WTC11 (cell line): Measurements from ENCODE around the gene SGSH. TPM values are rescaled to one million over a fixed set of nuclear protein-coding genes. Genes with fewer than 3 reads are reported as not detected.

ENCODE experiments used
- ATAC-seq: fragments of 200-7000 bp; cut with Tn5 transposase; 2 replicates; pipeline ENCODE4 v1.10.0; 2021; ENCODE audit warnings: mild to moderate bottlenecking, moderate library complexity
- CTCF ChIA-PET: fragments of 300-600 bp; sonication (Branson Sonifier 250); formaldehyde crosslinking; loops from one replicate; lab custom pipeline; 2021; ENCODE audit warnings: antibody characterized with exemption; lab: Charles Lee
- POLR2A ChIA-PET: fragments of 350-600 bp; sonication (Branson Sonifier 250); formaldehyde crosslinking; loops from one replicate; lab custom pipeline; 2021; ENCODE audit warnings: antibody characterized with exemption; lab: Charles Lee
- DNase-seq: peaks from one replicate; pipeline ENCODE4 v3.0.0; 2021; ENCODE audit warnings: low spot score
- H3K27ac Mint-ChIP-seq: 2 replicates; pipeline ENCODE4 v1.8.0; 2021; ENCODE audit warnings: mixed read lengths
- H3K27me3 Mint-ChIP-seq: 2 replicates; pipeline ENCODE4 v1.8.0; 2021; ENCODE audit warnings: low read depth, mild to moderate bottlenecking, moderate library complexity, mixed read lengths
- H3K36me3 Mint-ChIP-seq: 2 replicates; pipeline ENCODE4 v1.8.0; 2021; ENCODE audit warnings: mixed read lengths
- H3K4me1 Mint-ChIP-seq: 2 replicates; pipeline ENCODE4 v1.8.0; 2022; ENCODE audit warnings: mixed read lengths
- H3K4me3 Mint-ChIP-seq: 2 replicates; pipeline ENCODE4 v1.8.0; 2021; ENCODE audit warnings: mild to moderate bottlenecking, moderate library complexity, mixed read lengths
- H3K9me3 Mint-ChIP-seq: 2 replicates; pipeline ENCODE4 v1.8.0; 2021; ENCODE audit warnings: mixed read lengths
- CTCF ChIP-seq: fragments of 200-600 bp; IDR thresholded peaks from 2 replicates; pipeline ENCODE4 v1.8.0; 2022; ENCODE audit warnings: antibody characterized with exemption
- ESRRA ChIP-seq: sonication (generic); formaldehyde crosslinking; IDR thresholded peaks from 2 replicates; pipeline ENCODE4 v1.8.1; 2022; ENCODE audit warnings: mild to moderate bottlenecking, missing genetic modification reagents, borderline replicate concordance
- ETV6 ChIP-seq: sonication (generic); formaldehyde crosslinking; IDR thresholded peaks from 2 replicates; pipeline ENCODE4 v1.8.1; 2022; ENCODE audit warnings: mild to moderate bottlenecking, missing genetic modification reagents
- FOXP4 ChIP-seq: sonication (generic); formaldehyde crosslinking; IDR thresholded peaks from 2 replicates; pipeline ENCODE4 v1.8.0; 2022; ENCODE audit warnings: mild to moderate bottlenecking, missing genetic modification reagents
- JUN ChIP-seq: sonication (generic); formaldehyde crosslinking; IDR thresholded peaks from 2 replicates; pipeline ENCODE4 v1.8.0; 2023; ENCODE audit warnings: mild to moderate bottlenecking, missing genetic modification reagents
- PRRX2 ChIP-seq: fragments of 250-450 bp; sonication (Bioruptor Pico); IDR thresholded peaks from 2 replicates; pipeline ENCODE4 v1.8.0; 2021; ENCODE audit warnings: mild to moderate bottlenecking
- USF2 ChIP-seq: sonication (generic); formaldehyde crosslinking; IDR thresholded peaks from 2 replicates; pipeline ENCODE4 v1.8.1; 2023; ENCODE audit warnings: mild to moderate bottlenecking, missing genetic modification reagents, moderate library complexity
- ZNF219 ChIP-seq: sonication (generic); formaldehyde crosslinking; IDR thresholded peaks from 2 replicates; pipeline ENCODE4 v1.8.0; 2023; ENCODE audit warnings: missing genetic modification reagents, mild to moderate bottlenecking, borderline replicate concordance
- ZNF396 ChIP-seq: fragments of 250-450 bp; sonication (Bioruptor Pico); IDR thresholded peaks from 2 replicates; pipeline ENCODE4 v1.8.0; 2021; ENCODE audit warnings: mild to moderate bottlenecking, moderate library complexity, borderline replicate concordance
- total RNA-seq: library from RNA; stranded (reverse); gene quantifications from 3 replicates; pipeline ENCODE4 v1.2.3, GENCODE V29; 2021
- TF ChIP-seq, protein P1 (sequence below): sonication (generic); formaldehyde crosslinking; IDR thresholded peaks from 2 replicates; pipeline ENCODE4 v1.8.1; 2023; ENCODE audit warnings: mild to moderate bottlenecking, missing genetic modification reagents, borderline replicate concordance
- TF ChIP-seq, protein P2 (sequence below): sonication (generic); formaldehyde crosslinking; IDR thresholded peaks from 2 replicates; pipeline ENCODE4 v1.8.0; 2022; ENCODE audit warnings: missing genetic modification reagents
- TF ChIP-seq, protein P3 (sequence below): sonication (generic); formaldehyde crosslinking; IDR thresholded peaks from 2 replicates; pipeline ENCODE4 v1.8.0; 2023; ENCODE audit warnings: mild to moderate bottlenecking, missing genetic modification reagents
- TF ChIP-seq, protein P4 (sequence below): sonication (generic); formaldehyde crosslinking; IDR thresholded peaks from 2 replicates; pipeline ENCODE4 v1.8.1; 2023; ENCODE audit warnings: mild to moderate bottlenecking, missing genetic modification reagents

Gene SGSH
- total RNA-seq, 1 experiment from 2014 or later, result 27.7 TPM

GRCh38 chr17:80248894-80249710, 29.0 kb upstream of the SGSH start (continued):
- TF ChIP-seq, protein P1, sequence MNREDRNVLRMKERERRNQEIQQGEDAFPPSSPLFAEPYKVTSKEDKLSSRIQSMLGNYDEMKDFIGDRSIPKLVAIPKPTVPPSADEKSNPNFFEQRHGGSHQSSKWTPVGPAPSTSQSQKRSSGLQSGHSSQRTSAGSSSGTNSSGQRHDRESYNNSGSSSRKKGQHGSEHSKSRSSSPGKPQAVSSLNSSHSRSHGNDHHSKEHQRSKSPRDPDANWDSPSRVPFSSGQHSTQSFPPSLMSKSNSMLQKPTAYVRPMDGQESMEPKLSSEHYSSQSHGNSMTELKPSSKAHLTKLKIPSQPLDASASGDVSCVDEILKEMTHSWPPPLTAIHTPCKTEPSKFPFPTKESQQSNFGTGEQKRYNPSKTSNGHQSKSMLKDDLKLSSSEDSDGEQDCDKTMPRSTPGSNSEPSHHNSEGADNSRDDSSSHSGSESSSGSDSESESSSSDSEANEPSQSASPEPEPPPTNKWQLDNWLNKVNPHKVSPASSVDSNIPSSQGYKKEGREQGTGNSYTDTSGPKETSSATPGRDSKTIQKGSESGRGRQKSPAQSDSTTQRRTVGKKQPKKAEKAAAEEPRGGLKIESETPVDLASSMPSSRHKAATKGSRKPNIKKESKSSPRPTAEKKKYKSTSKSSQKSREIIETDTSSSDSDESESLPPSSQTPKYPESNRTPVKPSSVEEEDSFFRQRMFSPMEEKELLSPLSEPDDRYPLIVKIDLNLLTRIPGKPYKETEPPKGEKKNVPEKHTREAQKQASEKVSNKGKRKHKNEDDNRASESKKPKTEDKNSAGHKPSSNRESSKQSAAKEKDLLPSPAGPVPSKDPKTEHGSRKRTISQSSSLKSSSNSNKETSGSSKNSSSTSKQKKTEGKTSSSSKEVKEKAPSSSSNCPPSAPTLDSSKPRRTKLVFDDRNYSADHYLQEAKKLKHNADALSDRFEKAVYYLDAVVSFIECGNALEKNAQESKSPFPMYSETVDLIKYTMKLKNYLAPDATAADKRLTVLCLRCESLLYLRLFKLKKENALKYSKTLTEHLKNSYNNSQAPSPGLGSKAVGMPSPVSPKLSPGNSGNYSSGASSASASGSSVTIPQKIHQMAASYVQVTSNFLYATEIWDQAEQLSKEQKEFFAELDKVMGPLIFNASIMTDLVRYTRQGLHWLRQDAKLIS (CRISPR knock-in tag), result no peak
- TF ChIP-seq CTCF (no peak), FOXP4 (no peak)
- TF ChIP-seq, protein P2, sequence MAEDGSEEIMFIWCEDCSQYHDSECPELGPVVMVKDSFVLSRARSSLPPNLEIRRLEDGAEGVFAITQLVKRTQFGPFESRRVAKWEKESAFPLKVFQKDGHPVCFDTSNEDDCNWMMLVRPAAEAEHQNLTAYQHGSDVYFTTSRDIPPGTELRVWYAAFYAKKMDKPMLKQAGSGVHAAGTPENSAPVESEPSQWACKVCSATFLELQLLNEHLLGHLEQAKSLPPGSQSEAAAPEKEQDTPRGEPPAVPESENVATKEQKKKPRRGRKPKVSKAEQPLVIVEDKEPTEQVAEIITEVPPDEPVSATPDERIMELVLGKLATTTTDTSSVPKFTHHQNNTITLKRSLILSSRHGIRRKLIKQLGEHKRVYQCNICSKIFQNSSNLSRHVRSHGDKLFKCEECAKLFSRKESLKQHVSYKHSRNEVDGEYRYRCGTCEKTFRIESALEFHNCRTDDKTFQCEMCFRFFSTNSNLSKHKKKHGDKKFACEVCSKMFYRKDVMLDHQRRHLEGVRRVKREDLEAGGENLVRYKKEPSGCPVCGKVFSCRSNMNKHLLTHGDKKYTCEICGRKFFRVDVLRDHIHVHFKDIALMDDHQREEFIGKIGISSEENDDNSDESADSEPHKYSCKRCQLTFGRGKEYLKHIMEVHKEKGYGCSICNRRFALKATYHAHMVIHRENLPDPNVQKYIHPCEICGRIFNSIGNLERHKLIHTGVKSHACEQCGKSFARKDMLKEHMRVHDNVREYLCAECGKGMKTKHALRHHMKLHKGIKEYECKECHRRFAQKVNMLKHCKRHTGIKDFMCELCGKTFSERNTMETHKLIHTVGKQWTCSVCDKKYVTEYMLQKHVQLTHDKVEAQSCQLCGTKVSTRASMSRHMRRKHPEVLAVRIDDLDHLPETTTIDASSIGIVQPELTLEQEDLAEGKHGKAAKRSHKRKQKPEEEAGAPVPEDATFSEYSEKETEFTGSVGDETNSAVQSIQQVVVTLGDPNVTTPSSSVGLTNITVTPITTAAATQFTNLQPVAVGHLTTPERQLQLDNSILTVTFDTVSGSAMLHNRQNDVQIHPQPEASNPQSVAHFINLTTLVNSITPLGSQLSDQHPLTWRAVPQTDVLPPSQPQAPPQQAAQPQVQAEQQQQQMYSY (CRISPR knock-in tag), result no peak
- TF ChIP-seq, protein P3, sequence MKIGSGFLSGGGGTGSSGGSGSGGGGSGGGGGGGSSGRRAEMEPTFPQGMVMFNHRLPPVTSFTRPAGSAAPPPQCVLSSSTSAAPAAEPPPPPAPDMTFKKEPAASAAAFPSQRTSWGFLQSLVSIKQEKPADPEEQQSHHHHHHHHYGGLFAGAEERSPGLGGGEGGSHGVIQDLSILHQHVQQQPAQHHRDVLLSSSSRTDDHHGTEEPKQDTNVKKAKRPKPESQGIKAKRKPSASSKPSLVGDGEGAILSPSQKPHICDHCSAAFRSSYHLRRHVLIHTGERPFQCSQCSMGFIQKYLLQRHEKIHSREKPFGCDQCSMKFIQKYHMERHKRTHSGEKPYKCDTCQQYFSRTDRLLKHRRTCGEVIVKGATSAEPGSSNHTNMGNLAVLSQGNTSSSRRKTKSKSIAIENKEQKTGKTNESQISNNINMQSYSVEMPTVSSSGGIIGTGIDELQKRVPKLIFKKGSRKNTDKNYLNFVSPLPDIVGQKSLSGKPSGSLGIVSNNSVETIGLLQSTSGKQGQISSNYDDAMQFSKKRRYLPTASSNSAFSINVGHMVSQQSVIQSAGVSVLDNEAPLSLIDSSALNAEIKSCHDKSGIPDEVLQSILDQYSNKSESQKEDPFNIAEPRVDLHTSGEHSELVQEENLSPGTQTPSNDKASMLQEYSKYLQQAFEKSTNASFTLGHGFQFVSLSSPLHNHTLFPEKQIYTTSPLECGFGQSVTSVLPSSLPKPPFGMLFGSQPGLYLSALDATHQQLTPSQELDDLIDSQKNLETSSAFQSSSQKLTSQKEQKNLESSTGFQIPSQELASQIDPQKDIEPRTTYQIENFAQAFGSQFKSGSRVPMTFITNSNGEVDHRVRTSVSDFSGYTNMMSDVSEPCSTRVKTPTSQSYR, result no peak
- TF ChIP-seq, all 79 proteins: peak for 0

DNA sequence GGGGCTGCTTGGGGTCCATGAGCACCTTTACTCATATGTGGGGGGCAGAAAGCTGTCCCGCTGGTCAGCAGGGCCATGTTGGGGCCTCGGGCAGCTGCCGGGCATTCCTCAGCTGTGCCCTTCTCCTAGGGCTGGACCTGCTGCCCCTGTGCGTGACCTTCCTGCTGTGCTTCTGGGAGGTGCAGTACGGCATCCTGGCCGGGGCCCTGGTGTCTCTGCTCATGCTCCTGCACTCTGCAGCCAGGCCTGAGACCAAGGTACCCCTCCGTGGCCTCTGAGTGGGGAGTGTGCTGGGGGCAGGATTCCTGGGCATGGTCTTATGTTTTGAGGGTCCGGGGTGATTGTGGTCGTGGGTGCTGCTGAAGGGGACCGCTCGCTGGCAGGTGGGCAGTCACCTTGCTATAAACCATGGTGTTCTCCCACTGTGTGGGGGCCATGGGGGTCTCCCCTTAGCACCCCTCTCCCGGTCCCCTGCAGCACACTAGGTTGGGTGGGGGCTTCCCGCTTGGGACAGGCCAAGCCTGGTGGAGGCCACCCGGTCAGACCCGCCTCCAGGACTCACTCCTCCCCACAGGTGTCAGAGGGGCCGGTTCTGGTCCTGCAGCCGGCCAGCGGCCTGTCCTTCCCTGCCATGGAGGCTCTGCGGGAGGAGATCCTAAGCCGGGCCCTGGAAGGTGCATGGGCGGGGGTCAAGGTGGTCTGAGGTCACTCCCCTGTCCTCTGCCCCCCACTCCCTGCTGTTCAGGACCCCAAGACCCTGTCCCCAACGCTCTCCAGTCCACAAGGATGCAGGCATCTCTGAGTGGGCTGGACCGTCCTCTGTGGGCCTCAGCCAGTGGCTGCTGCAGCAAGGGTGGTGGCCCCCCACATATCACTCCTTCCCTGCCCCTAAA, 28.1 kb upstream of the SGSH start:
- H3K9me3 Mint-ChIP-seq, result no peaks in the 10 kb centered on the region
- peaks cover 11% of the 10 kb centered on the region for H3K36me3 Mint-ChIP-seq
- no peak for ATAC-seq
- ChIA-PET POLR2A (no interaction called here), CTCF (interaction anchor here (0.8 kb wide), 1 partner anchor 113 kb away, joined by 3 read pairs; no protein-coding TSS in a partner anchor)
- H3K4me1 Mint-ChIP-seq, result no peaks in the 10 kb centered on the region
- no peak overlapping the region for H3K4me3 Mint-ChIP-seq
- H3K27me3 Mint-ChIP-seq, result no peaks in the 10 kb centered on the region
- no peak overlapping the region for H3K27ac Mint-ChIP-seq
- no peak for DNase-seq
- TF ChIP-seq ZNF396 (CRISPR knock-in tag) (no peak), JUN (CRISPR knock-in tag) (no peak), PRRX2 (CRISPR knock-in tag) (no peak), ETV6 (no peak), CTCF (no peak), ZNF219 (CRISPR knock-in tag) (no peak), ESRRA (no peak), USF2 (CRISPR knock-in tag) (no peak)
- TF ChIP-seq, protein P4, sequence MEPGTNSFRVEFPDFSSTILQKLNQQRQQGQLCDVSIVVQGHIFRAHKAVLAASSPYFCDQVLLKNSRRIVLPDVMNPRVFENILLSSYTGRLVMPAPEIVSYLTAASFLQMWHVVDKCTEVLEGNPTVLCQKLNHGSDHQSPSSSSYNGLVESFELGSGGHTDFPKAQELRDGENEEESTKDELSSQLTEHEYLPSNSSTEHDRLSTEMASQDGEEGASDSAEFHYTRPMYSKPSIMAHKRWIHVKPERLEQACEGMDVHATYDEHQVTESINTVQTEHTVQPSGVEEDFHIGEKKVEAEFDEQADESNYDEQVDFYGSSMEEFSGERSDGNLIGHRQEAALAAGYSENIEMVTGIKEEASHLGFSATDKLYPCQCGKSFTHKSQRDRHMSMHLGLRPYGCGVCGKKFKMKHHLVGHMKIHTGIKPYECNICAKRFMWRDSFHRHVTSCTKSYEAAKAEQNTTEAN, result no peak
